AG04449 (cell line): ENCODE results near the gene RAD50.

Experiments
- CTCF ChIA-PET: fragments of 350-600 bp; formaldehyde crosslinking; extraction: SDS; loops from one replicate; lab custom pipeline; 2021; ENCODE audit warnings: antibody characterized with exemption; lab: Yijun Ruan, JAX
- POLR2A ChIA-PET: fragments of 400-600, 350-600 bp; formaldehyde crosslinking; extraction: SDS; loops from one replicate; lab custom pipeline; 2020; ENCODE audit warnings: antibody characterized with exemption, inconsistent platforms; lab: Yijun Ruan, JAX
- DNase-seq: peaks from one replicate; pipeline ENCODE4 v3.0.0-alpha.2; 2010; ENCODE audit warnings: low read depth, low spot score
- H3K4me3 ChIP-seq: 2 replicates; pipeline ENCODE4 v1.5.1; 2011; ENCODE audit warnings: low read depth, mild to moderate bottlenecking, control low read depth, low read length
- TF ChIP-seq, protein P1 (sequence below): IDR thresholded peaks from one replicate; pipeline ENCODE4 v1.5.1; 2011; ENCODE audit warnings: mild to moderate bottlenecking, moderate library complexity, low read length, control low read depth, inconsistent platforms; ENCODE audit not compliant: insufficient read depth; ENCODE audit errors: missing control alignments

Gene RAD50

DNA sequence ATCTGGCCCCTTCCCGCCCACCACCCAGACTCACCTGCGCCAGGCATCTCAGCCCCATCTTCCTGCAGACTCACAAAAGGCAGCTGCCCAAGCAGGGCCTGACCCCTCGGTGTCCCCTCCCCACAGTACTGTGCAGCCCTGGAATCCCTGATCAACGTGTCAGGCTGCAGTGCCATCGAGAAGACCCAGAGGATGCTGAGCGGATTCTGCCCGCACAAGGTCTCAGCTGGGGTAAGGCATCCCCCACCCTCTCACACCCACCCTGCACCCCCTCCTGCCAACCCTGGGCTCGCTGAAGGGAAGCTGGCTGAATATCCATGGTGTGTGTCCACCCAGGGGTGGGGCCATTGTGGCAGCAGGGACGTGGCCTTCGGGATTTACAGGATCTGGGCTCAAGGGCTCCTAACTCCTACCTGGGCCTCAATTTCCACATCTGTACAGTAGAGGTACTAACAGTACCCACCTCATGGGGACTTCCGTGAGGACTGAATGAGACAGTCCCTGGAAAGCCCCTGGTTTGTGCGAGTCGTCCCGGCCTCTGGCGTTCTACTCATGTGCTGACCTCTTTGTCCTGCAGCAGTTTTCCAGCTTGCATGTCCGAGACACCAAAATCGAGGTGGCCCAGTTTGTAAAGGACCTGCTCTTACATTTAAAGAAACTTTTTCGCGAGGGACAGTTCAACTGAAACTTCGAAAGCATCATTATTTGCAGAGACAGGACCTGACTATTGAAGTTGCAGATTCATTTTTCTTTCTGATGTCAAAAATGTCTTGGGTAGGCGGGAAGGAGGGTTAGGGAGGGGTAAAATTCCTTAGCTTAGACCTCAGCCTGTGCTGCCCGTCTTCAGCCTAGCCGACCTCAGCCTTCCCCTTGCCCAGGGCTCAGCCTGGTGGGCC is 103.1 kb downstream of the RAD50 start:
- H3K4me3 ChIP-seq = no peak overlapping the region
- DNase-seq = no peak
- ChIA-PET POLR2A (no interaction called here), CTCF (interaction anchor here (1.5 to 3.5 kb wide), 3 partner anchors 14 to 161 kb away, joined by 4 to 20 read pairs (median 4); partner anchors contain the start of gene IL4)
- TF ChIP-seq, protein P1, sequence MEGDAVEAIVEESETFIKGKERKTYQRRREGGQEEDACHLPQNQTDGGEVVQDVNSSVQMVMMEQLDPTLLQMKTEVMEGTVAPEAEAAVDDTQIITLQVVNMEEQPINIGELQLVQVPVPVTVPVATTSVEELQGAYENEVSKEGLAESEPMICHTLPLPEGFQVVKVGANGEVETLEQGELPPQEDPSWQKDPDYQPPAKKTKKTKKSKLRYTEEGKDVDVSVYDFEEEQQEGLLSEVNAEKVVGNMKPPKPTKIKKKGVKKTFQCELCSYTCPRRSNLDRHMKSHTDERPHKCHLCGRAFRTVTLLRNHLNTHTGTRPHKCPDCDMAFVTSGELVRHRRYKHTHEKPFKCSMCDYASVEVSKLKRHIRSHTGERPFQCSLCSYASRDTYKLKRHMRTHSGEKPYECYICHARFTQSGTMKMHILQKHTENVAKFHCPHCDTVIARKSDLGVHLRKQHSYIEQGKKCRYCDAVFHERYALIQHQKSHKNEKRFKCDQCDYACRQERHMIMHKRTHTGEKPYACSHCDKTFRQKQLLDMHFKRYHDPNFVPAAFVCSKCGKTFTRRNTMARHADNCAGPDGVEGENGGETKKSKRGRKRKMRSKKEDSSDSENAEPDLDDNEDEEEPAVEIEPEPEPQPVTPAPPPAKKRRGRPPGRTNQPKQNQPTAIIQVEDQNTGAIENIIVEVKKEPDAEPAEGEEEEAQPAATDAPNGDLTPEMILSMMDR = no peak

DNA sequence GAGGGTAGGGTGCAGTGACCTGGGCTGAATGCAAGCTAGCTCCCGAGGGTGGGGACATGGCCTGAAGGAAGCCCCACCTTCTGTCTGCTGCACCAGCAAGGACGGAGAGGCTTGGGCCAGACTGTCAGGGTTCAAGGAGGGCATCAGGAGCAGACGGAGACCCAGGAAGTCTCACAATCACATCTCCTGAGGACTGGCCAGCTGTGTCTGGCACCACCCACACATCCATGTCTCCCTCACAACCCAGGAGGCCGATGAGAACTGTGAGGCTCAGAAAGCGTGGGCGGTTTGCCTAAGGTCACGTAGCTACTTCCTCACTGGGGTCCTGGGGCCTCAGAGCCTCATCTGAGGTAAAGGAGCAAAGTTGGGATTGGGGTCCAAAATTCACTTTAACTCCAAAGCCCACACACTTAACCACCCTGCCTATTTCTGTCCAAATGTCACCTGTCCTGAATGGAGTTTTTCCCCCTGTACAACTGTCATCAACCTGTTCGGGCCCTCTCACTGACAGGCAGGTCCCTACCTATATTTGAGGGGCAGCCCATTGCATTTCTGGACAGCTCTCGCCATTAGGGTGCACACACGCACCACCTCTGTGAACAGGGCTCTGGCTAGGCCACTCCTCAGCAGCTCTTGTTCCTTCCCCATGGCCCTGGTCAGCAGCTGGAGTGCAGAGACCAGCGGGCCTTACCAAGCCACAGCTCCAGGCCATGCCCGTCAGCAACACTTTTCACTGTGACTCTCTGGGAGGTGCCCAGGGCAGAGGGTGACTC is 104.6 kb downstream of the RAD50 start:
- H3K4me3 ChIP-seq = no peak overlapping the region
- no peak for DNase-seq
- CTCF ChIA-PET = interaction anchor here (0.8 to 3.5 kb wide), 5 partner anchors 12 to 159 kb away, joined by 3 to 20 read pairs (median 4); no protein-coding TSS in a partner anchor
- TF ChIP-seq, protein P1 = no peak
- POLR2A ChIA-PET = no interaction called here

DNA sequence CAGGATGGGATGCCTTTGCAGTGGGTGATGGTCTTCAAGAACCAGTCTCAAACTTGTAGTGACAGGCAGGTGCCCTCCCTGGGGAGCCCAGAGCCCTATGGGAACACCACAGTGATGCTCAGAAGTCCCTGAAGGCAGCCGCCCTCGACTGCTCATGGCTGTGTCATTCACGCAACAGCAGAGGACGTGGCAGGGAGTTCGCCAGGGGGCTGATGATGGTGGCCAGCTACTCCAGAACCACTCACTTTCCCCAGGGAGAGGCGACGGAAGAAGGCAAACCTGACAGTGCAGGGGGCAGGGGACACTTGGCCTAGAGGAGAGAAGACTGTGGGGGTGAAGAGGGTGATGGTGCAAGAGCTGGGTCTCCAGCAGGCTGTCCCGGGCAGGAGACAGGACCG is 105.2 kb downstream of the RAD50 start:
- TF ChIP-seq, protein P1 = no peak
- CTCF ChIA-PET = interaction anchor here (0.7 to 3.5 kb wide), 5 partner anchors 13 to 159 kb away, joined by 3 to 20 read pairs (median 3); no protein-coding TSS in a partner anchor
- POLR2A ChIA-PET = no interaction called here
- no peak for DNase-seq
- H3K4me3 ChIP-seq = no peak overlapping the region

DNA sequence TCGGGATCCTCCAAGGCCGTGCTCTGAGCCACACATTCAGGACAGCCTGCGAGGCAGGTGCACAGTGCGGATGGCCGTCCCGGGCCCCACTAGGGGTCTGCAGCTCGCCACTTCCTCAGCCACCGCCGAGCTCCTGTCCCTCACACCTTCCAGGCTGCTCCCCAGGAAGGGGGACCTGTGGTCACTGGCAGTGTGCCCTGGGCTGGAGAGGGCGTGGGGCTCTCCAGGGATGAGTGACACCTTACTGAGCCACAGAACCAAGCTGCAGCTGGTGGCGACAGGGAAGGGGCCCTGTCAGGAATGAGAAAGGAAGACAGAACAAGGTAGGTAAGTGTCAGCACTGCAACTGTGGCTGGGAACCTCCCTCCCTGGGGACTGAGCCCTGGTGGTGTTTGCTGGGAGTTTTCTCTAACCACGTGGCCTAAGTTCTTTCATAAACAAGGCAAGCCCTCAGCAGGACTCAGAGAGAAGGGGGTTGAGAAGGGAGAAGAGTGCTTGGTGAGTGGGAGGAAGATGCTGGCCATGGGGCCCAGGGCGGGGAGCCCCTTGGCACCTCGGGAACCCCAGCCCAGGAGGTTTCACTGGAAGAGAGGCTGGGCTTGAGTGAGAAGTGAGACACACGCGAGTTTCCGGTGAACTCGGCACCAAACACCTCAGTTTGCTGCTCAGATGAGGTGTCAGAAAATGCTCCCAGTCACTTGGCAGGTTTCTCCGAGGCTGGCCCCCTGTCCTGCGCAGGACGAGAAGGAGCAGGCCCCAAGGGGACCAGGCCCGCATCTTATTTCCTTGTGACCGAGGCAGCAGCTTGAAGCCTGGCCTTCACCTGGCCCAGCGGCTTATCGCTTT is 106.4 kb downstream of the RAD50 start:
- CTCF ChIA-PET = interaction anchor here (1.0 kb wide), 1 partner anchor 22 kb away, joined by 3 read pairs; no protein-coding TSS in a partner anchor
- TF ChIP-seq, protein P1 = no peak
- POLR2A ChIA-PET = no interaction called here
- no peak for DNase-seq
- no peak overlapping the region for H3K4me3 ChIP-seq

DNA sequence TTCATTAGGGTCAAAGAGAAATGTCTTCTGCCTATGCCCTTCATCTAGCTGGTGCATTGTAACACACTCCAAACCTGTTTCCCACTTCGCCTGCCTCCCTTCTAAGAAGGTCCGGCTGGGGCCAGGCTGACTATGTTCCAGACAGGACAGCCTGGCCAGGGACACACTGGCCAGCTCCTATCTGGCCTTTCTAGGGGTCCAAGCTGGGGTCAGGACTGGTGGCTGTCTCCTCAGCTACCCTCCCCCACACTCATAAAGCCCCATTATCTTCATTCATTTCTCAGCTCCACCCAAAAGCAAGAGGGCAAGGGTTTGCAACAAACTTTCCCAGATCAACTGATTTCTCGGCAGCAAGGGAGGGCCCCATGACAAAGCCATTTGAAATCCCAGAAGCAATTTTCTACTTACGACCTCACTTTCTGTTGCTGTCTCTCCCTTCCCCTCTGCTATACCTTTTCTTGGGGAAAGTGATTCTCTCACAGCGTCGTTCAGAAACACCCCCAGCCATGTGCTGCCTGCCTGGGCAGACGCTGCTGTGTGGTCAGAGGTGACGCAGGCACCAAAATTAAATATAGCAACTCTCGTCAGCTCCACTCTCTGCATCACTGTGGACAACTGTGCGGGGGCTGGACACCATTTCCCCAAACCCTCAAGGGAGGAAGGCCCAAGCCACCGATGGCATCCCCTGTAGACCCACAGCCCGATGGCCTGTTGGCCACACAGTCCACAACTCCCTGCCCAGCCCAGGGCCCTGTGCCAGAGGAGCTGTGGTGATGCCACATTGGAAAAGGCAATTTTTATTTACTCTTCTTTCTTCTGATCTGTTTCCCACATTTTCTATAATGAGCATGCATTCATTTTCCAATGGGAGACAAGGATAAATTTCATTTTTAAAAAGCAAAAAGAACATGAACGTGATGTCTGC is 107.3 kb downstream of the RAD50 start:
- no peak overlapping the region for H3K4me3 ChIP-seq
- no peak for DNase-seq
- POLR2A ChIA-PET = no interaction called here
- TF ChIP-seq, protein P1 = no peak
- CTCF ChIA-PET = no interaction called here
